Left forelimb (tissue), 1 donor: Measurements from ENCODE around the gene GPD1.

Experiments
- DNase-seq: peaks from one replicate; pipeline ENCODE4 v3.0.0-alpha.2; 2018; ENCODE audit warnings: low spot score

GPD1 gene

GRCh38 chr12:50101663-50102062 lies 2.1 kb upstream of the GPD1 start:
- DNase-seq: no peak

- DNase-seq: no peak
Observed at GRCh38 chr12:50102131-50102531, 1.7 kb upstream of the GPD1 start.

GRCh38 chr12:50102646-50103309 lies 1.0 kb upstream of the GPD1 start:
- DNase-seq: no peak

- DNase-seq: no peak
Observed at GRCh38 chr12:50103351-50103750, 457 bp upstream of the GPD1 start.

- no peak for DNase-seq
Observed at GRCh38 chr12:50104417-50105366, 884 bp downstream of the GPD1 start.

- DNase-seq: no peak
Observed at GRCh38 chr12:50105913-50106450, 2.2 kb downstream of the GPD1 start.

- no peak for DNase-seq
Observed at GRCh38 chr12:50106907-50107306, 3.1 kb downstream of the GPD1 start.

- no peak for DNase-seq
Observed at GRCh38 chr12:50107416-50108268, 3.8 kb downstream of the GPD1 start.

GRCh38 chr12:50109319-50109718 lies 5.5 kb downstream of the GPD1 start:
- DNase-seq: no peak

- no peak for DNase-seq
Observed at GRCh38 chr12:50110127-50110761, 6.4 kb downstream of the GPD1 start.

- no peak for DNase-seq
Observed at GRCh38 chr12:50110762-50111351, 7.0 kb downstream of the GPD1 start.

- DNase-seq: no peak
Observed at GRCh38 chr12:50111395-50111692, 7.5 kb downstream of the GPD1 start.

GRCh38 chr12:50111693-50112455 lies 8.1 kb downstream of the GPD1 start, which contains the start of gene COX14:
Gene COX14, plus strand, starts transcription at chr12:50112236. Its CDS starts 7,808 bp downstream, at chr12:50120044.
- peak; percentile 98 for DNase-seq

- DNase-seq: no peak
Observed at GRCh38 chr12:50112456-50113218, 8.8 kb downstream of the GPD1 start.

GRCh38 chr12:50117057-50117622 lies 13.3 kb downstream of the GPD1 start:
- no peak for DNase-seq

- DNase-seq: peak; percentile 25
Observed at GRCh38 chr12:50119387-50119786, 15.6 kb downstream of the GPD1 start.

GRCh38 chr12:50120521-50120920 lies 16.7 kb downstream of the GPD1 start:
- peak; percentile 53 for DNase-seq

- DNase-seq: peak; percentile 11
Observed at GRCh38 chr12:50120953-50121352, 17.1 kb downstream of the GPD1 start.

- DNase-seq: peak; percentile 4
Observed at GRCh38 chr12:50121641-50122040, 17.8 kb downstream of the GPD1 start.
